ENCODE data around the gene SHISAL2B.

- TF ChIP-seq CTCF (conservative IDR thresholded peaks at IDR 0.05) (no peak), ZFX (IDR thresholded peaks at IDR 0.05) (no peak)
Measured at GRCh38 chr5:64665243-64665642, 25.1 kb upstream of the SHISAL2B start.

Measured in C4-2B (cell line).